SK-N-MC (cell line): ENCODE data around the gene TIPARP.

Experiments
- EZH2 ChIP-seq: fragments of 200-600 bp; sonication (generic); IDR thresholded peaks from one replicate; pipeline ENCODE4 v1.6.1; 2017; ENCODE audit warnings: antibody characterized with exemption
- FOXP2 ChIP-seq: optimal IDR thresholded peaks from 2 replicates; pipeline ENCODE3; 2011; ENCODE audit warnings: mild to moderate bottlenecking, moderate library complexity; ENCODE audit not compliant: insufficient read depth; ENCODE audit errors: extremely low read length, control extremely low read depth
- POLR2AphosphoS5 ChIP-seq: IDR thresholded peaks from 2 replicates; pipeline ENCODE4 v1.6.1; 2012; ENCODE audit warnings: mild to moderate bottlenecking, low read depth, low read length, borderline replicate concordance

- TF ChIP-seq EZH2 (no peak), POLR2AphosphoS5 (no peak), FOXP2 (no peak)
Observed at GRCh38 chr3:156735471-156735870, 61.1 kb downstream of the TIPARP start.
